ENCODE measurements around the gene DOCK4. TPM values are rescaled to one million over a fixed set of nuclear protein-coding genes. Genes with fewer than 3 reads are reported as not detected.

The DOCK4 gene
- total RNA-seq, 4 donors from 2014 or later: 12.7 to 28.4 (median 19.5) TPM

DNA sequence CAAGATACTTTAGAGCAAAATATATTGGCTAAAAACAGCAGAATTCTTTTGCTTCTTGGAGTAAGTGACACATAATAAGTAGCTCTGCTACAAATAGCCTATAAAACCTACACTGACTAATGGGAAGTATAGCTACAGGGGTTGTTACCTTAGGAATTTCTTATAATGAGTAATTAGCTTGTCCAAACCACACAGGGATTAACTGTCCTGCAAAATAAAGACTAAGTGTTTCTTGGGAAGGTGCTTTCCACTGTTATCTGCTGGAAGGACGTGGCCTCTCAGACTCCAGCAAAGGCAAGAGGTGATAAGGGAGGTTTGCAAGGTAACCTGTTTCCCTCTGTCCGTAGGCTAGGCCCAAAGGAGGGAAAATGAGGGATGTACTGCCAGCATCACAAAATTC lies 302.4 kb downstream of the DOCK4 start:
- DNase-seq: no peak
- no peak for TF ChIP-seq EP300 (IDR thresholded peaks at IDR 0.05; ENCODE audit: low read depth)
- no peak for TF ChIP-seq POLR2AphosphoS5 (IDR thresholded peaks at IDR 0.05)
- TF ChIP-seq, protein P1, sequence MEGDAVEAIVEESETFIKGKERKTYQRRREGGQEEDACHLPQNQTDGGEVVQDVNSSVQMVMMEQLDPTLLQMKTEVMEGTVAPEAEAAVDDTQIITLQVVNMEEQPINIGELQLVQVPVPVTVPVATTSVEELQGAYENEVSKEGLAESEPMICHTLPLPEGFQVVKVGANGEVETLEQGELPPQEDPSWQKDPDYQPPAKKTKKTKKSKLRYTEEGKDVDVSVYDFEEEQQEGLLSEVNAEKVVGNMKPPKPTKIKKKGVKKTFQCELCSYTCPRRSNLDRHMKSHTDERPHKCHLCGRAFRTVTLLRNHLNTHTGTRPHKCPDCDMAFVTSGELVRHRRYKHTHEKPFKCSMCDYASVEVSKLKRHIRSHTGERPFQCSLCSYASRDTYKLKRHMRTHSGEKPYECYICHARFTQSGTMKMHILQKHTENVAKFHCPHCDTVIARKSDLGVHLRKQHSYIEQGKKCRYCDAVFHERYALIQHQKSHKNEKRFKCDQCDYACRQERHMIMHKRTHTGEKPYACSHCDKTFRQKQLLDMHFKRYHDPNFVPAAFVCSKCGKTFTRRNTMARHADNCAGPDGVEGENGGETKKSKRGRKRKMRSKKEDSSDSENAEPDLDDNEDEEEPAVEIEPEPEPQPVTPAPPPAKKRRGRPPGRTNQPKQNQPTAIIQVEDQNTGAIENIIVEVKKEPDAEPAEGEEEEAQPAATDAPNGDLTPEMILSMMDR (IDR thresholded peaks at IDR 0.05): no peak
- TF ChIP-seq POLR2A (IDR thresholded peaks at IDR 0.05): no peak
- no peaks in the 10 kb centered on the region for H3K27me3 ChIP-seq
- 64 to 100% methylated on average over 2 of the region's 2 CpGs for WGBS, 2 donors (ENCODE audit: low coverage in 1 of 2)
- no peak overlapping the region for H3K27ac ChIP-seq
- H3K4me3 ChIP-seq: no peak overlapping the region
- H3K36me3 ChIP-seq: no peaks in the 10 kb centered on the region
- in situ Hi-C loops (cut with MboI; ENCODE audit: low pct_ligation_motif_present in 1 of 4, low pct_unique_long_range_greater_than_20kb in 1 of 4, low sequenced_read_pairs in 3 of 4): no loop called here
- intact Hi-C loops (cut with DNase I; ENCODE audit: low total_unique reads): no loop called here
- no peaks in the 10 kb centered on the region for H3K9me3 ChIP-seq
- no peaks in the 10 kb centered on the region for H3K4me1 ChIP-seq

GRCh38 chr7:111903016-111903415 lies 303.2 kb downstream of the DOCK4 start:
- intact Hi-C loops (cut with DNase I; ENCODE audit: low total_unique reads) (no loop called here), in situ Hi-C loops (cut with MboI; ENCODE audit: low pct_ligation_motif_present in 1 of 4, low pct_unique_long_range_greater_than_20kb in 1 of 4, low sequenced_read_pairs in 3 of 4) (no loop called here)
- 45 to 66% methylated on average over 1 of the region's 1 CpG for WGBS, 2 donors (ENCODE audit: low coverage in 1 of 2)

DNA sequence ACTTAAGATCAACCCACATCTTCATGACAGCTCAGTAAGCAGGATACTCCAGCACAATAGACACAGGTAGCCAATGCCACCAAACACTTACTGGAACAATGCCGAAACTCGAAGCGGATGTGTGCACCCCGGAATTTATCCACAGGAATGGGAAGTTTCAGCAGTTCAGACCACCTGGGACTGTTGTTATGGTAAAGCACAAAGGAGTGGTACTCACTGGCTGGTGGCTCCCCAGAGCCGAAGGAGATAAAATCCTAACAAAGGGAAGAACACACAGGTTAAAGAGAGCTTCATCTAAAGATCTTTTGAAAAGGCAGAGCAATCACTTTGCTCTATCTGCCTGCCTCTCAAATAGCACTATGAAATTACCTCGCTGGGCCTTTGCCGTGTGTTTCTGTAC lies 305.9 kb downstream of the DOCK4 start:
- DNase-seq: no peak
- Histone ChIP-seq H3K4me3 (no peak overlapping the region), H3K36me3 (no peaks in the 10 kb centered on the region), H3K27ac (no peak overlapping the region), H3K9me3 (no peaks in the 10 kb centered on the region), H3K4me1 (no peaks in the 10 kb centered on the region), H3K27me3 (no peaks in the 10 kb centered on the region)
- intact Hi-C loops (cut with DNase I; ENCODE audit: low total_unique reads): no loop called here
- 87 to 96% methylated on average over 4 to 7 of the region's 7 CpGs for WGBS, 2 donors (ENCODE audit: low coverage in 1 of 2)
- no peak for TF ChIP-seq POLR2AphosphoS5 (IDR thresholded peaks at IDR 0.05)
- no peak for TF ChIP-seq EP300 (IDR thresholded peaks at IDR 0.05; ENCODE audit: low read depth)
- TF ChIP-seq, protein P1 (IDR thresholded peaks at IDR 0.05): no peak
- no peak for TF ChIP-seq POLR2A (IDR thresholded peaks at IDR 0.05)
- in situ Hi-C loops (cut with MboI; ENCODE audit: low pct_ligation_motif_present in 1 of 4, low pct_unique_long_range_greater_than_20kb in 1 of 4, low sequenced_read_pairs in 3 of 4): no loop called here

More at GRCh38 chr7:111903016-111903415, 303.2 kb downstream of the DOCK4 start:
- no peak overlapping the region for H3K27ac ChIP-seq
- TF ChIP-seq POLR2A (IDR thresholded peaks at IDR 0.05): no peak
- no peak for TF ChIP-seq EP300 (IDR thresholded peaks at IDR 0.05; ENCODE audit: low read depth)
- TF ChIP-seq, protein P1 (IDR thresholded peaks at IDR 0.05): no peak
- TF ChIP-seq POLR2AphosphoS5 (IDR thresholded peaks at IDR 0.05): no peak
- H3K9me3 ChIP-seq: no peaks in the 10 kb centered on the region
- DNase-seq: no peak
- no peak overlapping the region for H3K4me3 ChIP-seq
- H3K36me3 ChIP-seq: no peaks in the 10 kb centered on the region
- H3K4me1 ChIP-seq: no peaks in the 10 kb centered on the region
- no peaks in the 10 kb centered on the region for H3K27me3 ChIP-seq

DNA sequence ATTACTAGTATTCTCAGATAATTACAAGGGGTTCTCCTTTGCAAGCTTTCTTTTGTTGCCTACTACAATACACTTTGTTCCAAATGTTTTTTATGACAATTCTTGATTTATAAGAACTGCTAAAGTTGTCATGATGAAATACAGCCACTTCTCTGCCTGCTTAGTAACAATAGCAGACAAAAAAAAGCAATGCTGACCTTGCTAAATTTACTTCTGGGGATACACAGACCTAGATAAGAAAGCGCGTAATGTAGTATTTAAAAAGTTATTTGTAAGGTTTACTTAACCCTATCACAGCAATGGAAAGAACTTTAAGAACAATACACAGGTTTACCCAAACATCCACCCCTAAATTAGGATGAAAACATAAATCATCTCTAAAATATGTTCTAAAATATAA lies 311.1 kb downstream of the DOCK4 start:
- DNase-seq: no peak
- 89 to 91% methylated on average over 2 of the region's 2 CpGs for WGBS, 2 donors (ENCODE audit: low coverage in 1 of 2)
- no peaks in the 10 kb centered on the region for H3K9me3 ChIP-seq
- no peaks in the 10 kb centered on the region for H3K36me3 ChIP-seq
- TF ChIP-seq POLR2AphosphoS5 (IDR thresholded peaks at IDR 0.05) (no peak), POLR2A (IDR thresholded peaks at IDR 0.05) (no peak), EP300 (IDR thresholded peaks at IDR 0.05; ENCODE audit: low read depth) (no peak)
- TF ChIP-seq, protein P1 (IDR thresholded peaks at IDR 0.05): no peak
- in situ Hi-C loops (cut with MboI; ENCODE audit: low pct_ligation_motif_present in 1 of 4, low pct_unique_long_range_greater_than_20kb in 1 of 4, low sequenced_read_pairs in 3 of 4): no loop called here
- H3K27ac ChIP-seq: no peak overlapping the region
- no peaks in the 10 kb centered on the region for H3K27me3 ChIP-seq
- intact Hi-C loops (cut with DNase I; ENCODE audit: low total_unique reads): no loop called here
- H3K4me3 ChIP-seq: no peak overlapping the region
- H3K4me1 ChIP-seq: no peaks in the 10 kb centered on the region
